Breast epithelium (tissue), 4 donors: Measurements from ENCODE around the gene ICAM2. TPM values are rescaled to one million over a fixed set of nuclear protein-coding genes. Genes with fewer than 3 reads are reported as not detected.
A peak's percentile ranks its signal among the peaks of the same experiment; 100 is the strongest.

Source experiments
- DNase-seq, 2 donors: peaks; one replicate each; pipeline ENCODE4 v3.0.0-alpha.2; 2019; ENCODE audit warnings: low spot score in 2 of 2
- H3K27ac ChIP-seq, 2 donors: fragments of 200-600 bp; sonication (generic) in 1 of 2; one replicate each; pipeline ENCODE4 v1.5.1; 2016 to 2019; ENCODE audit warnings: mild to moderate bottlenecking in 1 of 2
- H3K27me3 ChIP-seq, 2 donors: fragments of 200-600 bp; sonication (generic) in 1 of 2; one replicate each; pipeline versions ENCODE4 v1.5.1 to v1.6.0; 2017 to 2019; ENCODE audit warnings: control low read depth in 1 of 2, mild to moderate bottlenecking in 1 of 2
- H3K36me3 ChIP-seq: fragments of 200-600 bp; one replicate; pipeline ENCODE4 v1.5.1; 2019
- H3K4me1 ChIP-seq, 2 donors: fragments of 200-600 bp; sonication (generic); one replicate each; pipeline ENCODE4 v1.5.1; 2016 to 2019; ENCODE audit warnings: control low read depth in 1 of 2
- H3K4me3 ChIP-seq, 3 donors: fragments of 200-600 bp; sonication (generic); 1 replicate in 2 of 3; 2 replicates in 1 of 3; pipeline ENCODE4 v1.5.1; 2016 to 2019; ENCODE audit warnings: mild to moderate bottlenecking in 3 of 3, moderate library complexity in 2 of 3
- H3K9me3 ChIP-seq, 2 donors: fragments of 200-600 bp; sonication (generic) in 1 of 2; one replicate each; pipeline ENCODE4 v1.5.1; 2016 to 2019; ENCODE audit warnings: control low read depth in 1 of 2
- POLR2A ChIP-seq: fragments of 450-650 bp; IDR thresholded peaks from one replicate; pipeline ENCODE4 v1.6.1; 2016; ENCODE audit warnings: antibody characterized with exemption, mild to moderate bottlenecking, moderate library complexity
- POLR2AphosphoS5 ChIP-seq, 3 donors: sonication (generic); formaldehyde crosslinking; IDR thresholded peaks; one replicate each; pipeline ENCODE4 v1.6.1; 2017; ENCODE audit warnings: antibody characterized with exemption in 3 of 3
- intact Hi-C: fragments of 100-400 bp; cut with DNase I; formaldehyde crosslinking; loops from one replicate; pipeline ENCODE4 v1.15.1; 2023; ENCODE audit warnings: low total_unique reads
- total RNA-seq, 3 donors: library from RNA; depleted of rRNA; stranded (reverse); fragments of >200 nt; gene quantifications; one replicate each; pipeline ENCODE4 v1.1.0, GENCODE V29; 2016
- TF ChIP-seq, protein P1 (sequence below), 3 donors: fragments of 450-650 bp; IDR thresholded peaks; one replicate each; pipeline ENCODE4 v1.5.1; 2016 to 2017; ENCODE audit warnings: antibody characterized with exemption in 3 of 3, mild to moderate bottlenecking in 3 of 3, moderate library complexity in 3 of 3

ICAM2 gene
- total RNA-seq, 3 donors from 2014 or later: 26.1 to 106 (median 32.2) TPM

GRCh38 chr17:64060331-64060730 lies 39.9 kb upstream of the ICAM2 start:
- TF ChIP-seq POLR2AphosphoS5 (IDR thresholded peaks at IDR 0.05): no peak
- no peak for TF ChIP-seq POLR2A
- TF ChIP-seq, protein P1, sequence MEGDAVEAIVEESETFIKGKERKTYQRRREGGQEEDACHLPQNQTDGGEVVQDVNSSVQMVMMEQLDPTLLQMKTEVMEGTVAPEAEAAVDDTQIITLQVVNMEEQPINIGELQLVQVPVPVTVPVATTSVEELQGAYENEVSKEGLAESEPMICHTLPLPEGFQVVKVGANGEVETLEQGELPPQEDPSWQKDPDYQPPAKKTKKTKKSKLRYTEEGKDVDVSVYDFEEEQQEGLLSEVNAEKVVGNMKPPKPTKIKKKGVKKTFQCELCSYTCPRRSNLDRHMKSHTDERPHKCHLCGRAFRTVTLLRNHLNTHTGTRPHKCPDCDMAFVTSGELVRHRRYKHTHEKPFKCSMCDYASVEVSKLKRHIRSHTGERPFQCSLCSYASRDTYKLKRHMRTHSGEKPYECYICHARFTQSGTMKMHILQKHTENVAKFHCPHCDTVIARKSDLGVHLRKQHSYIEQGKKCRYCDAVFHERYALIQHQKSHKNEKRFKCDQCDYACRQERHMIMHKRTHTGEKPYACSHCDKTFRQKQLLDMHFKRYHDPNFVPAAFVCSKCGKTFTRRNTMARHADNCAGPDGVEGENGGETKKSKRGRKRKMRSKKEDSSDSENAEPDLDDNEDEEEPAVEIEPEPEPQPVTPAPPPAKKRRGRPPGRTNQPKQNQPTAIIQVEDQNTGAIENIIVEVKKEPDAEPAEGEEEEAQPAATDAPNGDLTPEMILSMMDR (IDR thresholded peaks at IDR 0.05): no peak
- no peak for DNase-seq
- Histone ChIP-seq H3K36me3 (no peaks in the 10 kb centered on the region), H3K27ac (no peak overlapping the region), H3K4me3 (no peak overlapping the region), H3K9me3 (no peaks in the 10 kb centered on the region), H3K27me3 (no peaks in the 10 kb centered on the region), H3K4me1 (peaks cover 0 to 5% of the 10 kb centered on the region in 2 donors)
- intact Hi-C loops: no loop called here

DNA sequence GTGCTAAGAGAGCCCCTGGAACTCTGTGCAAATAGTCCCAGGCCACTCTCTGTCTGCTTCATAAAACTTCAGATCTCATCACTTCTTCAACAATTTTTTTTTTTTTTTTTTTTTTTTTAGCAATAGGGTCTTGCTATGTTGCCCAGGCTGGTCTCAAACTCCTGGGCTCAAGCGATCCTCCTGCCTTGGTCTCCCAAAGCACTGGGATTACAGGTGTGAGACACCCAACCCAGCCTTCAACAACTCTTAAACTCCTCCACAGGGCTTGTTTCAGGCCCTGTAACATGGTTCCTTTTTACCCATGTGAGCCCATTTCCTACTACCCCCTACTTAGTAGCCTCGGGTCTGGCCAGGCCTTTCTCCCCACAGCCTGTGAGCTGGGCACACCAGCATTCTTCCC lies 39.3 kb upstream of the ICAM2 start:
- no peaks in the 10 kb centered on the region for H3K36me3 ChIP-seq
- no peaks in the 10 kb centered on the region for H3K9me3 ChIP-seq
- no peaks in the 10 kb centered on the region for H3K27me3 ChIP-seq
- intact Hi-C loops: no loop called here
- TF ChIP-seq POLR2AphosphoS5 (IDR thresholded peaks at IDR 0.05) (no peak), POLR2A (no peak)
- TF ChIP-seq, protein P1 (IDR thresholded peaks at IDR 0.05): no peak
- no peak for DNase-seq
- peaks cover 0 to 5% of the 10 kb centered on the region in 2 donors for H3K4me1 ChIP-seq
- no peak overlapping the region for H3K4me3 ChIP-seq
- no peak overlapping the region for H3K27ac ChIP-seq

GRCh38 chr17:64058621-64059020 lies 38.2 kb upstream of the ICAM2 start:
- intact Hi-C loops: no loop called here
- H3K36me3 ChIP-seq: no peaks in the 10 kb centered on the region

GRCh38 chr17:64057701-64058263 lies 37.3 kb upstream of the ICAM2 start:
- TF ChIP-seq, protein P1 (IDR thresholded peaks at IDR 0.05): no peak
- TF ChIP-seq POLR2AphosphoS5 (IDR thresholded peaks at IDR 0.05): no peak
- no peak for TF ChIP-seq POLR2A
- intact Hi-C loops: no loop called here
- Histone ChIP-seq H3K4me1 (peaks cover 0 to 5% of the 10 kb centered on the region in 2 donors), H3K9me3 (no peaks in the 10 kb centered on the region), H3K27me3 (no peaks in the 10 kb centered on the region), H3K4me3 (no peak overlapping the region), H3K27ac (no peak overlapping the region), H3K36me3 (no peaks in the 10 kb centered on the region)
- no peak for DNase-seq

More at GRCh38 chr17:64058621-64059020, 38.2 kb upstream of the ICAM2 start:
- H3K4me1 ChIP-seq: peaks cover 0 to 5% of the 10 kb centered on the region in 2 donors
- H3K9me3 ChIP-seq: no peaks in the 10 kb centered on the region
- no peak overlapping the region for H3K4me3 ChIP-seq
- no peak for TF ChIP-seq POLR2A
- DNase-seq: no peak
- H3K27ac ChIP-seq: no peak overlapping the region
- H3K27me3 ChIP-seq: no peaks in the 10 kb centered on the region

DNA sequence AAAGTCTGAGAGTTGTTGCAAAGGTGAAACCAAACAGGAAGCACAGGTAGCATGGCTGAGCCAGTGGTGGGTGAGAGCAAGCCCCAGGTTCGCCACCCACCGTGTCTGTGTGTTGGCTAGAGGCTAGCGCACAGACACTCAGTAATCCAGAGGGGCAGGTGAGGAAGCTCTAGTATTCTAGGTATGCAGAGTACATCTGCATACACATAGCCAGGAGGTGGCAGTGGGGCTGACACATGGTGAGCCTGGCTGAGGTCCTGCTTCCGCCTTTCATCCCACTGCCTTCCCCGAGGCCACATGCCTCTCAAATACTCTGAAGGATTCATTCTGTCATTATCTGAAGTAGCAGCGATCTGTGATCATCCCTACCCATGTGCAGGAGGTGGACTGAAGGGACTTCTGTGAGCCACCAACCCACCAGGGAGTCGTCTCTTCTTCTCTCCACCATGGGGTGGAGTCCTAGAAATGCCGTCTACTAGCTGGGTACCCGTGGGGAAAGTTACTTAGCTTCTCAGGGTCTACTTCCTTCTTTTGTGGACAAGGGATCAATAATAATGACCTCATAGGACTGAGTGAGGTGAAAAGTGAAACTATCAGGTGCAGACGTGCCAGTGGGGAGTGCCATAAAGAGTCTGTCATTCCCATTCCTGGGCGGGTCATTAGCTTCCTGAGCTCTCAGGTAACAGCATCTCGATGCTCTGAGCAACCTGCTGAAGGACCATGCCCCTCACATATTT lies 36.0 kb upstream of the ICAM2 start:
- H3K4me1 ChIP-seq: peaks cover 0 to 5% of the 10 kb centered on the region in 2 donors
- no peaks in the 10 kb centered on the region for H3K9me3 ChIP-seq
- H3K36me3 ChIP-seq: no peaks in the 10 kb centered on the region
- DNase-seq: peak in 1 of 2 donors; percentile 38
- no peaks in the 10 kb centered on the region for H3K27me3 ChIP-seq
- TF ChIP-seq POLR2AphosphoS5 (IDR thresholded peaks at IDR 0.05): no peak
- no peak for TF ChIP-seq POLR2A
- TF ChIP-seq, protein P1 (IDR thresholded peaks at IDR 0.05): no peak
- intact Hi-C loops: no loop called here
- peak overlapping the region in 1 of 2 donors; percentile 33 for H3K27ac ChIP-seq
- no peak overlapping the region for H3K4me3 ChIP-seq
